HepG2 (cell line): ENCODE measurements around the gene KL.

Experiments used
- POLR2AphosphoS5 ChIP-seq: IDR thresholded peaks from 2 replicates; pipeline ENCODE4 v1.6.1; 2012; ENCODE audit warnings: low read depth, low read length
- PRDM10 ChIP-seq: sonication (generic); formaldehyde crosslinking; IDR thresholded peaks from 2 replicates; pipeline ENCODE4 v1.4.0; 2020; ENCODE audit warnings: low read depth, missing genetic modification reagents
- TFAP4 ChIP-seq: sonication (generic); IDR thresholded peaks from 2 replicates; pipeline ENCODE4 v1.6.1; 2016; ENCODE audit warnings: low read depth, borderline replicate concordance

- TF ChIP-seq TFAP4 (no peak), POLR2AphosphoS5 (no peak), PRDM10 (CRISPR knock-in tag) (no peak)
These were observed 15.9 kb downstream of the KL start for GRCh38 chr13:33032037-33032625.
